Epithelial cell of esophagus (primary cell): ENCODE measurements around the gene C9orf43.

Experiments used
- DNase-seq: peaks from one replicate; pipeline ENCODE4 v3.0.0; 2010; ENCODE audit warnings: low read depth
- H3K4me3 ChIP-seq: 2 replicates; pipeline ENCODE4 v1.5.1; 2011; ENCODE audit warnings: mild to moderate bottlenecking, low read length, control low read depth
- TF ChIP-seq, protein P1 (sequence below): IDR thresholded peaks from 2 replicates; pipeline ENCODE4 v1.5.1; 2011; ENCODE audit warnings: low read depth, mild to moderate bottlenecking, low read length, control low read depth, inconsistent platforms; ENCODE audit not compliant: insufficient read depth; ENCODE audit errors: missing control alignments

The C9orf43 gene

DNA sequence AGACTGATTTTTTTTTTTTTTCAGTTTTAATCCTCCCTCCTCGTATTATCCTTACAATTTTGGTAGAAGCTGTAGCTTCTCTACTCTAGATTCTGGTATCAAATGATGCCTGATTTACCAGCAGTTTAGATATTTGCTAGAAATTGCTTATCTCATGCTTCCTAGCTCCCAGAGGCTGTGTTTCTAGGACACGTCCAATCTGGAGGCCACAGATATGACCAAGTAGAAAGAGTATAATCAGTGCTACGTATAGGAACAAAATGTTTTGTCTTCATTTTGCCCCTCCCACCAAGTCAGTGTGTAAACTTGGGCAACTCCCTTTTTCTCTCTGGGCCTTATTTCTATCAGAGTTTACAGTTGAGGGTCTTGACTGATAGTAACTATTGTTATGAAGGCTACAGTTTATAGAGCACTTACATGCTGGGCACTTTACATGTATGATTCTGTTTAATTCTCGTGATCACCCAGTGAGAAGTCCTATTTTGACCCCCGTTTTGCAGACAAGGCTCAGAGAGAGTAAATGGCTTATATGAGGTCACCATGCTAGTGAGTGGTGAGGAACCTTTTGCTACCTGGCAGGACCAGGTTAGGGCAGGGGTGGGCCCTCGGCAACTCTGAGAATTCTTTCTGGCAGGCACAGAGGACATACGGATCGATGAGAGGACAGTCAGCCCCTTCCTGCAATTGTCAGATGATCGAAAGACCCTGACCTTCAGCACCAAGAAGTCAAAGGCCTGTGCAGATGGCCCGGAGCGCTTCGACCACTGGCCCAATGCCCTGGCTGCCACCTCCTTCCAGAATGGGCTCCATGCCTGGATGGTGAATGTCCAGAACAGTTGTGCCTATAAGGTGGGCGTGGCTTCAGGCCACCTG, 41.3 kb upstream of the C9orf43 start:
- no peak overlapping the region for H3K4me3 ChIP-seq
- TF ChIP-seq, protein P1, sequence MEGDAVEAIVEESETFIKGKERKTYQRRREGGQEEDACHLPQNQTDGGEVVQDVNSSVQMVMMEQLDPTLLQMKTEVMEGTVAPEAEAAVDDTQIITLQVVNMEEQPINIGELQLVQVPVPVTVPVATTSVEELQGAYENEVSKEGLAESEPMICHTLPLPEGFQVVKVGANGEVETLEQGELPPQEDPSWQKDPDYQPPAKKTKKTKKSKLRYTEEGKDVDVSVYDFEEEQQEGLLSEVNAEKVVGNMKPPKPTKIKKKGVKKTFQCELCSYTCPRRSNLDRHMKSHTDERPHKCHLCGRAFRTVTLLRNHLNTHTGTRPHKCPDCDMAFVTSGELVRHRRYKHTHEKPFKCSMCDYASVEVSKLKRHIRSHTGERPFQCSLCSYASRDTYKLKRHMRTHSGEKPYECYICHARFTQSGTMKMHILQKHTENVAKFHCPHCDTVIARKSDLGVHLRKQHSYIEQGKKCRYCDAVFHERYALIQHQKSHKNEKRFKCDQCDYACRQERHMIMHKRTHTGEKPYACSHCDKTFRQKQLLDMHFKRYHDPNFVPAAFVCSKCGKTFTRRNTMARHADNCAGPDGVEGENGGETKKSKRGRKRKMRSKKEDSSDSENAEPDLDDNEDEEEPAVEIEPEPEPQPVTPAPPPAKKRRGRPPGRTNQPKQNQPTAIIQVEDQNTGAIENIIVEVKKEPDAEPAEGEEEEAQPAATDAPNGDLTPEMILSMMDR, result no peak
- DNase-seq, result no peak

DNA sequence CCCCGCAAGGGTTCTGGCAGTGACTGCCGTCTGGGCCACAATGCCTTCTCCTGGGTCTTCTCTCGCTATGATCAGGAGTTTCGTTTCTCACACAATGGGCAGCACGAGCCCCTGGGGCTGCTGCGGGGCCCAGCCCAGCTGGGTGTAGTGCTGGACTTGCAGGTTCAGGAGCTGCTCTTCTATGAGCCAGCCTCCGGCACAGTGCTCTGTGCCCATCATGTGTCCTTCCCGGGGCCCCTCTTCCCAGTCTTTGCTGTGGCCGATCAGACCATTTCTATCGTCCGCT, 40.7 kb upstream of the C9orf43 start:
- TF ChIP-seq, protein P1, result no peak
- no peak overlapping the region for H3K4me3 ChIP-seq
- no peak for DNase-seq

DNA sequence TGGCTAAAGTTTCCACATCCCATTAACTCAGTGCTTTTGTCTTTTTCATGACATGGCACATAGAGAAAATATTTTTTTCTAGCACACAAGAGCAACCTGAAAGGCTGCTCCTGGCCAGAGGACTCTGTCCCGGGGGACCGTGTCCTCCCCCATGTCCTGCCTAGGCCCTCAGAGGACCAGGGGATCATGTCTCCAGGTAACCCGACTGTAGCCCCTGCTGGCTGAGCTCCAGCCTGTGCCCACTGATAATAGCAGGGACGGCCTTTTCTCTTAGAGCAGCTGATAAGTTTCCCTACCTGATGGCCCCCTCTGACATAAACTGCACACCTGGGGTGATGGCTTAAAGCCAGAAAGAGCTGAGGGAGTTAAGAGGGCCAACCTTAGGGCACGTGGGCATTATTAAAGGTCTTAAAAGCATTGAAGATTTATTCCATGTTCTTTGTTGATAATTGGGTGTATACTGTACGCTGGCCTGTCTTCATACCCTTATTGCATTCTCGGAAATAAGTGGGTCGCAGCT, 39.7 kb upstream of the C9orf43 start:
- no peak overlapping the region for H3K4me3 ChIP-seq
- TF ChIP-seq, protein P1, result no peak
- no peak for DNase-seq

GRCh38 chr9:113372059-113372458, 38.5 kb upstream of the C9orf43 start:
- no peak overlapping the region for H3K4me3 ChIP-seq
- TF ChIP-seq, protein P1, result no peak
- DNase-seq, result no peak

- TF ChIP-seq, protein P1, result no peak
- no peak overlapping the region for H3K4me3 ChIP-seq
- DNase-seq, result no peak
These were observed 37.3 kb upstream of the C9orf43 start for GRCh38 chr9:113373256-113373655.

GRCh38 chr9:113373676-113374392, 36.7 kb upstream of the C9orf43 start:
- TF ChIP-seq, protein P1, result no peak
- no peak overlapping the region for H3K4me3 ChIP-seq
- no peak for DNase-seq
